ENCODE measurements around the gene TMEM53. TPM values are rescaled to one million over a fixed set of nuclear protein-coding genes. Genes with fewer than 3 reads are reported as not detected.

TMEM53 gene
- total RNA-seq, 1 donor from 2014 or later = 13.9 TPM

GRCh38 chr1:44688760-44689446 lies 14.6 kb upstream of the TMEM53 start:
- H3K4me1 ChIP-seq = no peaks in the 10 kb centered on the region
- intact Hi-C loops (cut with DNase I) = no loop called here
- no peaks in the 10 kb centered on the region for H3K36me3 ChIP-seq
- ATAC-seq = peak; percentile 70
- H3K27me3 ChIP-seq = no peaks in the 10 kb centered on the region
- DNase-seq = no peak
- H3K9me3 ChIP-seq = no peaks in the 10 kb centered on the region
- no peak for TF ChIP-seq CTCF (IDR thresholded peaks at IDR 0.05)
- H3K4me3 ChIP-seq = no peak overlapping the region
- no peak overlapping the region for H3K27ac ChIP-seq

GRCh38 chr1:44685881-44686280 lies 11.6 kb upstream of the TMEM53 start:
- no peak for TF ChIP-seq CTCF (IDR thresholded peaks at IDR 0.05)
- H3K27ac ChIP-seq = no peak overlapping the region
- H3K27me3 ChIP-seq = no peaks in the 10 kb centered on the region
- no peaks in the 10 kb centered on the region for H3K9me3 ChIP-seq
- intact Hi-C loops (cut with DNase I) = no loop called here
- DNase-seq (peak; percentile 8), ATAC-seq (no peak)
- no peaks in the 10 kb centered on the region for H3K4me1 ChIP-seq
- H3K4me3 ChIP-seq = no peak overlapping the region
- no peaks in the 10 kb centered on the region for H3K36me3 ChIP-seq

- no peaks in the 10 kb centered on the region for H3K9me3 ChIP-seq
- no peaks in the 10 kb centered on the region for H3K36me3 ChIP-seq
- H3K27me3 ChIP-seq = no peaks in the 10 kb centered on the region
- H3K4me3 ChIP-seq = no peak overlapping the region
- H3K27ac ChIP-seq = no peak overlapping the region
- TF ChIP-seq CTCF (IDR thresholded peaks at IDR 0.05) = no peak
- no peaks in the 10 kb centered on the region for H3K4me1 ChIP-seq
- no peak for DNase-seq
- intact Hi-C loops (cut with DNase I) = no loop called here
- no peak for ATAC-seq
Measured at GRCh38 chr1:44685218-44685617, 10.9 kb upstream of the TMEM53 start.

GRCh38 chr1:44684525-44684924 lies 10.2 kb upstream of the TMEM53 start:
- intact Hi-C loops (cut with DNase I) = no loop called here
- DNase-seq (peak; percentile 27), ATAC-seq (no peak)
- no peak for TF ChIP-seq CTCF (IDR thresholded peaks at IDR 0.05)
- H3K9me3 ChIP-seq = no peaks in the 10 kb centered on the region
- H3K4me3 ChIP-seq = no peak overlapping the region
- no peaks in the 10 kb centered on the region for H3K36me3 ChIP-seq
- H3K27ac ChIP-seq = no peak overlapping the region
- no peaks in the 10 kb centered on the region for H3K27me3 ChIP-seq
- no peaks in the 10 kb centered on the region for H3K4me1 ChIP-seq

GRCh38 chr1:44682883-44683265 lies 8.6 kb upstream of the TMEM53 start:
- intact Hi-C loops (cut with DNase I) = no loop called here
- DNase-seq = no peak
- Histone ChIP-seq H3K27ac (no peak overlapping the region), H3K36me3 (no peaks in the 10 kb centered on the region), H3K9me3 (no peaks in the 10 kb centered on the region), H3K27me3 (no peaks in the 10 kb centered on the region), H3K4me1 (no peaks in the 10 kb centered on the region), H3K4me3 (no peak overlapping the region)
- TF ChIP-seq CTCF (IDR thresholded peaks at IDR 0.05) = no peak
- ATAC-seq = no peak

Data from upper lobe of right lung (tissue), 1 donor.